GM10266 (cell line): ENCODE data around the gene PCDH1.

Experiments used
- DNase-seq: peaks from one replicate; pipeline ENCODE4 v3.0.0; 2012; ENCODE audit errors: extremely low spot score
- TF ChIP-seq, protein P1 (sequence below): IDR thresholded peaks from 2 replicates; pipeline ENCODE4 v1.5.1; 2012; ENCODE audit warnings: mild to moderate bottlenecking, low read depth; ENCODE audit not compliant: control insufficient read depth, insufficient read depth; ENCODE audit errors: missing control alignments

The PCDH1 gene

DNA sequence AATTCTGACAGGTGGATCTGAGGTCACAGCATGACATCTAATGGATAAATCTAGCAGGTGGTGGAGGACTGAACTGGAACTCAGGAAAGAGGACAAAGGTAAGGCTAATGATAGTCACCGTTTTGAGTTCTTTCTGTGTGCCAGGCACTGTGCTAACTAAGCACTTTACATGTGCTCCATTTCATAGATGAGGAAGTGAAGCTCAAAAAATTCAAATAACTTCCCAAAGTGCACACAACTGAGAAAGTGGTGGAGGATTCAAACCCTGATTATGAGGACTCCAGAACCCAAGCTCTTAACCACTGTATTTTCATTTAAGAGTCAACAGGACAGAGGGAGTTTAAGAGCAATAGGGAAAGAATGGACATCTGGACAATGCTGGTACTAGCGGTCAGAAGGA lies 38.3 kb upstream of the PCDH1 start:
- TF ChIP-seq, protein P1, sequence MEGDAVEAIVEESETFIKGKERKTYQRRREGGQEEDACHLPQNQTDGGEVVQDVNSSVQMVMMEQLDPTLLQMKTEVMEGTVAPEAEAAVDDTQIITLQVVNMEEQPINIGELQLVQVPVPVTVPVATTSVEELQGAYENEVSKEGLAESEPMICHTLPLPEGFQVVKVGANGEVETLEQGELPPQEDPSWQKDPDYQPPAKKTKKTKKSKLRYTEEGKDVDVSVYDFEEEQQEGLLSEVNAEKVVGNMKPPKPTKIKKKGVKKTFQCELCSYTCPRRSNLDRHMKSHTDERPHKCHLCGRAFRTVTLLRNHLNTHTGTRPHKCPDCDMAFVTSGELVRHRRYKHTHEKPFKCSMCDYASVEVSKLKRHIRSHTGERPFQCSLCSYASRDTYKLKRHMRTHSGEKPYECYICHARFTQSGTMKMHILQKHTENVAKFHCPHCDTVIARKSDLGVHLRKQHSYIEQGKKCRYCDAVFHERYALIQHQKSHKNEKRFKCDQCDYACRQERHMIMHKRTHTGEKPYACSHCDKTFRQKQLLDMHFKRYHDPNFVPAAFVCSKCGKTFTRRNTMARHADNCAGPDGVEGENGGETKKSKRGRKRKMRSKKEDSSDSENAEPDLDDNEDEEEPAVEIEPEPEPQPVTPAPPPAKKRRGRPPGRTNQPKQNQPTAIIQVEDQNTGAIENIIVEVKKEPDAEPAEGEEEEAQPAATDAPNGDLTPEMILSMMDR: no peak
- no peak for DNase-seq

DNA sequence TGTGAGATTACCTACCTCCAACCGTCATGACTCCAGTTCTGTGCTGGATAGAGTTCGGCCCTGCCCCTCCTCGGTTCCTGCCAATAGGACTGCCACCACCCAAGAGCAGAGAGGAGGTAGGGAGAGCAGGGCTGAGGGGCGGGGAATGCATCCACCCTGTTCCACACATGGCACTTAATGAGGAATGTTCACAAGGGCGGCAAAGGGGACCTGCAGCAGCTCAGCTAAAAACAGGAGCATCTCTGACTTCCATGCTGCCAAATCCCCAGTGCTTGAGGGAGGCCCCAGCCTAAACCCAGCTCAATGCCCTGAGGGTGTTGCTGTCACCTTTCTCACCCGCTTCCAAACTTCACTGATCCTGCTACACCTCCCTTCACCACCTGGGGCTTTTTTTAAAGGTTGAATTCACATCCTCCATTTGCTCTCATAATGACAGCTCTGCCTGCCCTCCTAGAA lies 37.7 kb upstream of the PCDH1 start:
- TF ChIP-seq, protein P1: no peak
- DNase-seq: no peak

DNA sequence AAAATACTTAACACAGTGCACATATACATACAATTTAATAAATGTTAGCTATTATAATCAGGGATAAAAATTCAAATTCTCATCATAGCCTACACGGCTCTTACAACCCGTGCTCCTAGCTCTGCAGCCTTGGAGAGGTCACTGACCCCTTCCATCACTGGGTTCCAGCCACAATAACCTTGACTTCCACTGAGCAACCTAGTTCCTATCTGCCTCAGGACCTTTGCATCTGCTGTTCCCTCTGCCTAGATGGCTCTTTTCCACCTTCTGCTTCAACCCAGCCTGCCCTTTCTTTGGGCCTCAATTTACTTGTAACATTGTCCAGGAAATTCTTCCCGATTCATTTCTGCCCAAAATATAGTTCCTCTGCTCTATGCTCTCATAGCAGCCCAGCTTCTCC lies 36.6 kb upstream of the PCDH1 start:
- no peak for DNase-seq
- TF ChIP-seq, protein P1: no peak

DNA sequence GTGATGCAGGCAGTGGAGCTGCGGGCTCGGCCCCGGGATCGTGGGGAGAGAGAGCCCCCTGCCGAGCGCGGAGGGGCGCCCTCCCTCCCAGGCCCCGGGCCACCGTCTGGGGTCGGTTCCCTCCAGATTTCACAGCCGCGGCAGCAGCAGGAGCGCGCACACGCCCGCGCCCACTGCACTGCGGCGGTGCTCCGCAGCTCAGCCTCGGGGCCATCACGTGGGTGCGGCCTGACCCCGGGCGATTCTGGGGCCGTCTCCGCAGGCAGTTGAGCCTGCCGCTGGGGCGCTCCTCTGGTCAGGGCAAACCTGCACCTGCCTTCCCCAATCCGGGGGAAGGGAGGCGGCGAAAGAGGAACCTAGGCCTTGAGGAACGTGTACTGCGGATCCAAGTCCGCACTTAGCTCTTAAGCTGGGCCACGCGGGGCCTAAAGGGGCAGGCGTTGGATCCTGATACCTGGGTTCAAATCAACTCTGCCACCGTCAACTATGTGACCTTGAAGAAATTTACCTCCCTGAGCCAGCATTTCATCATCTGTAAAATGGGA lies 36.1 kb upstream of the PCDH1 start:
- DNase-seq: peak; percentile 44
- TF ChIP-seq, protein P1: peak; percentile 23

DNA sequence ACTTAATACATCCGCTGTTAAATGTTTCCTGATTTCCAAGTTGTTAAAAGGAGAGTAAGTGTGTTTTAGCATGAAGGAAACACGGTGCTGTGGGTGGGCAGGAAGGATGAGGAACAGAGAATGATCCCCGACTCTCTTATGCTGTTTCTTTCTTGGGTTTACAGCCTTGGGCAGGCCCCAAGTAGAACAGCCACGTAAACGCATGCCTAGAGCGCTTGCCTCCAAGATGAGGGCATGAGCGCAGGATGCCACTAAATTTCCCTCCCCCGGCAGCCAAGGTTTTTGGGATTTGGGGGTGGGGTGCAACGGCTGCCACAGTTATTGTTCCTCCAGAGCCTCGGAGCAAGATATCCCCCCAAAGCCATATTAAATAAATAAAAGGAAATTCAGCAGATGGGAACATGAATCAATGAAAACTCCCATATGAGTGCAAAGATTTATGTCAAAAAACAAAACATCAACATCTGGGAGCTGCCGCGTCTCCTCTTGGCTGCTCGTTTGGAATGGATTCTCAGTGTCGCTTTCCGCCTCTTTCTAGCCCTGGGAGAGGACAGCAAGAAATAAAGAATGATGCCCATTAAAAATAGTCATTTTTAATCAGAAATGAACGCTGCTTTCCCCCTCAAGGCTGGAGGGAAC lies 35.5 kb upstream of the PCDH1 start:
- no peak for DNase-seq
- TF ChIP-seq, protein P1: no peak

DNA sequence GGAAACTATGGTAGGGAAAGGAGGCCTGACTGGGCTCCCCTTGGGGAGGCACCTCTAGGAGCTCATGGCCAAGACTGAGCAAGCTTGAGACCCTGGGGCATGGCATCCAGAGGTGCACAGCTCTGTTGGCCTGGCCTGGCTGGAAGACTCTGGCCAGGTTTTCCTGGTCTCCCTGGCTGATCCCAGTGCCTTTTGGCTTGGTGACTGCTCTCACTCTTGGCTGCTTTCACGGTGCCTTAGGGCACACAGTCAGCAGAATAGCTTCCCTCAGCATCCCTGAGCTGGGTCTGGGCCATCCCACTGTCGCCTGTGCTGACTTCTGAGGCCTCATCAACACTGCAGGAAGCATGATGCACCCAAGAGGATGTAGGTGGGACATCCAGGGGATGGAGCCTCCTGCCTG lies 32.1 kb upstream of the PCDH1 start:
- no peak for DNase-seq

DNA sequence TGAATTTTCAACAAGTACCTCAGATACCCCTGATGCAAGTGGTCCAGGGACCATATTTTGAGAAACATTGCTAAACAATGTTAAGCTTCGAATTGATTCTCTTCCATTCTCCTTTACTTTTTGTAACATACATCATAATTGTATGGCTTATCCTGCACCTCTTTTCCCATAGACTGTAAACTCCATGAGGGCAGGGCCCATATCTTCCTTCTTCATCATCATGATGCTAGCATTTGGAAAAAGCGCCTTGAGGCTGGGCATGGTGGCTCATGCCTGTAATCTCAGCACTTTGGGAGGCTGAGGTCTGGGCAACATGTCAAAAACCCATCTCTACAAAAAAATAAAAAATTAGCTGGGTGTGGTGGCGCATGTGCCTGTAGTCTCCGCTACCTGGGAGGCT lies 31.0 kb upstream of the PCDH1 start:
- TF ChIP-seq, protein P1: no peak
- DNase-seq: no peak

More for the DNA sequence above, 32.1 kb upstream of the PCDH1 start:
- TF ChIP-seq, protein P1: no peak
